ENCODE measurements around the gene SETD7. TPM values are rescaled to one million over a fixed set of nuclear protein-coding genes. Genes with fewer than 3 reads are reported as not detected.

Gene SETD7
- total RNA-seq, 2 donors from 2014 or later = 25.5 to 29.5 TPM

GRCh38 chr4:139534287-139534950, 21.6 kb downstream of the SETD7 start:
- H3K27me3 ChIP-seq = no peaks in the 10 kb centered on the region
- H3K9ac ChIP-seq (ENCODE audit: low read depth in 2 of 2, low read length in 2 of 2) = no peak overlapping the region
- no peak for DNase-seq
- H3K4me3 ChIP-seq = no peak overlapping the region
- H3K36me3 ChIP-seq = no peaks in the 10 kb centered on the region
- no peaks in the 10 kb centered on the region for H3K4me1 ChIP-seq
- no peak overlapping the region for H3K27ac ChIP-seq
- intact Hi-C loops (cut with DNase I) = loop anchor here (10.0 kb wide), 1 partner anchor 80 kb away; the partner anchor contains the start of gene RAB33B
- TF ChIP-seq CTCF (IDR thresholded peaks at IDR 0.05) = no peak
- no peaks in the 10 kb centered on the region for H3K9me3 ChIP-seq

- Histone ChIP-seq H3K27ac (no peak overlapping the region), H3K36me3 (no peaks in the 10 kb centered on the region), H3K9ac (ENCODE audit: low read depth in 2 of 2, low read length in 2 of 2) (no peak overlapping the region), H3K27me3 (no peaks in the 10 kb centered on the region), H3K9me3 (no peaks in the 10 kb centered on the region), H3K4me3 (no peak overlapping the region), H3K4me1 (no peaks in the 10 kb centered on the region)
- no peak for TF ChIP-seq CTCF (IDR thresholded peaks at IDR 0.05)
- no peak for DNase-seq
- intact Hi-C loops (cut with DNase I) = loop anchor here (10.0 kb wide), 1 partner anchor 79 kb away; the partner anchor contains the start of gene RAB33B
Observed at GRCh38 chr4:139533511-139533910, 22.5 kb downstream of the SETD7 start.

GRCh38 chr4:139532947-139533346, 23.1 kb downstream of the SETD7 start:
- no peak for TF ChIP-seq CTCF (IDR thresholded peaks at IDR 0.05)
- Histone ChIP-seq H3K27ac (no peak overlapping the region), H3K4me1 (no peaks in the 10 kb centered on the region), H3K36me3 (no peaks in the 10 kb centered on the region), H3K9me3 (no peaks in the 10 kb centered on the region), H3K27me3 (no peaks in the 10 kb centered on the region), H3K4me3 (no peak overlapping the region), H3K9ac (ENCODE audit: low read depth in 2 of 2, low read length in 2 of 2) (no peak overlapping the region)
- intact Hi-C loops (cut with DNase I) = loop anchor here (10.0 kb wide), 1 partner anchor 78 kb away; the partner anchor contains the start of gene RAB33B
- no peak for DNase-seq

GRCh38 chr4:139530833-139531427, 25.1 kb downstream of the SETD7 start:
- Histone ChIP-seq H3K27ac (no peak overlapping the region), H3K4me3 (no peak overlapping the region), H3K9me3 (no peaks in the 10 kb centered on the region), H3K27me3 (no peaks in the 10 kb centered on the region), H3K4me1 (no peaks in the 10 kb centered on the region), H3K36me3 (no peaks in the 10 kb centered on the region), H3K9ac (ENCODE audit: low read depth in 2 of 2, low read length in 2 of 2) (no peak overlapping the region)
- peak; percentile 76 for DNase-seq
- TF ChIP-seq CTCF (IDR thresholded peaks at IDR 0.05) = peak; percentile 43
- intact Hi-C loops (cut with DNase I) = loop anchor here (10.0 kb wide), 1 partner anchor 76 kb away; the partner anchor contains the start of gene RAB33B

GRCh38 chr4:139528377-139529005, 27.5 kb downstream of the SETD7 start:
- intact Hi-C loops (cut with DNase I) = loop anchor here (10.0 kb wide), 1 partner anchor 114 kb away; no protein-coding TSS in a partner anchor
- H3K9me3 ChIP-seq = no peaks in the 10 kb centered on the region
- no peak for TF ChIP-seq CTCF (IDR thresholded peaks at IDR 0.05)
- peak; percentile 29 for DNase-seq
- H3K4me3 ChIP-seq = no peak overlapping the region
- H3K36me3 ChIP-seq = no peaks in the 10 kb centered on the region
- H3K27ac ChIP-seq = peak overlapping the region; percentile 11
- H3K9ac ChIP-seq (ENCODE audit: low read depth in 2 of 2, low read length in 2 of 2) = no peak overlapping the region
- H3K27me3 ChIP-seq = no peaks in the 10 kb centered on the region
- H3K4me1 ChIP-seq = no peaks in the 10 kb centered on the region

All from colonic mucosa (tissue), 4 donors.